Measurements from ENCODE around the gene TIMM10B.

- TF ChIP-seq CTCF (IDR thresholded peaks at IDR 0.05; ENCODE audit: low read depth, low read length, missing input control) = no peak
- TF ChIP-seq ATF3 (IDR thresholded peaks at IDR 0.05) = no peak
- TF ChIP-seq EGR1 (IDR thresholded peaks at IDR 0.05; ENCODE audit: low read depth in 2 of 2) = no peak
- no peak for TF ChIP-seq YY1 (IDR thresholded peaks at IDR 0.05)
- TF ChIP-seq JUND (IDR thresholded peaks at IDR 0.05) = no peak
- TF ChIP-seq TAF1 (conservative IDR thresholded peaks at IDR 0.05) = no peak
- no peak for TF ChIP-seq FOXA1 (IDR thresholded peaks at IDR 0.05)
- no peak for TF ChIP-seq REST (IDR thresholded peaks at IDR 0.05)
- TF ChIP-seq RAD21 (IDR thresholded peaks at IDR 0.05) = no peak
- TF ChIP-seq MAX (IDR thresholded peaks at IDR 0.05) = no peak
Observed at GRCh38 chr11:6488821-6489220, 7.5 kb downstream of the TIMM10B start.

Measured in liver (tissue), 3 donors.